Prostate gland (tissue), 2 donors: ENCODE measurements around the gene BAG1. TPM values are rescaled to one million over a fixed set of nuclear protein-coding genes. Genes with fewer than 3 reads are reported as not detected.

Experiments used
- DNase-seq: peaks from one replicate; pipeline ENCODE4 v3.0.0-alpha.2; 2019; ENCODE audit warnings: low spot score
- H3K27ac ChIP-seq, 2 donors: fragments of 200-600 bp; sonication (generic); 2 replicates each; pipeline ENCODE4 v1.5.1; 2017 to 2019
- H3K27me3 ChIP-seq: fragments of 200-600 bp; sonication (generic); replicated peaks from 2 replicates; pipeline ENCODE4 v1.5.1; 2019; ENCODE audit not compliant: insufficient read depth
- H3K36me3 ChIP-seq, 2 donors: fragments of 200-600 bp; sonication (generic); 1 replicate in 1 of 2; 2 replicates in 1 of 2; pipeline versions ENCODE4 v1.5.1 to v1.8.1; 2017 to 2019
- H3K4me1 ChIP-seq: fragments of 200-600 bp; sonication (generic); replicated peaks from 2 replicates; pipeline ENCODE4 v1.5.1; 2019
- H3K4me3 ChIP-seq, 2 donors: fragments of 200-600 bp; sonication (generic); 2 replicates each; pipeline ENCODE4 v1.5.1; 2017 to 2019
- H3K9me3 ChIP-seq: fragments of 200-600 bp; sonication (generic); 2 replicates; pipeline ENCODE4 v1.5.1; 2017
- CTCF ChIP-seq, 4 experiments: fragments of 200-600 bp in 2 of 4; fragments of 450-650 bp in 2 of 4; sonication (generic) in 2 of 4; IDR thresholded peaks; 1 replicate in 3 of 4; 2 replicates in 1 of 4; pipeline ENCODE4 v1.5.1; 2016 to 2019; ENCODE audit warnings: antibody characterized with exemption in 4 of 4, mild to moderate bottlenecking in 2 of 4, moderate library complexity in 2 of 4
- POLR2A ChIP-seq: fragments of 450-650 bp; IDR thresholded peaks from one replicate; pipeline ENCODE4 v1.6.1; 2016; ENCODE audit warnings: antibody characterized with exemption, mild to moderate bottlenecking
- POLR2AphosphoS5 ChIP-seq: sonication (generic); formaldehyde crosslinking; IDR thresholded peaks from one replicate; pipeline ENCODE4 v1.6.1; 2017; ENCODE audit warnings: antibody characterized with exemption
- WGBS: methylation state at CpG from one replicate; pipeline ENCODE4 v1.1.5; 2018; 5-methylcytosine and 5-hydroxymethylcytosine counted together
- intact Hi-C: fragments of 100-400 bp; cut with DNase I; formaldehyde crosslinking; loops from one replicate; pipeline ENCODE4 v1.14.2; 2022
- total RNA-seq, 2 donors: library from RNA; depleted of rRNA; stranded (reverse); fragments of >200 nt; gene quantifications; one replicate each; pipeline ENCODE4 v1.1.0, GENCODE V29; 2016

The BAG1 gene
- total RNA-seq, 2 donors from 2014 or later = 94.9 to 112 TPM

GRCh38 chr9:33202552-33203201, 61.8 kb downstream of the BAG1 start:
- Histone ChIP-seq H3K27me3 (no peaks in the 10 kb centered on the region), H3K4me1 (no peaks in the 10 kb centered on the region), H3K4me3 (no peak overlapping the region), H3K9me3 (no peaks in the 10 kb centered on the region), H3K27ac (peak overlapping the region in 1 of 2 donors; percentile 17), H3K36me3 (no peaks in the 10 kb centered on the region)
- intact Hi-C loops = no loop called here
- no peak for TF ChIP-seq POLR2A
- no peak for TF ChIP-seq POLR2AphosphoS5
- TF ChIP-seq CTCF (IDR thresholded peaks at IDR 0.05) = no peak
- no peak for DNase-seq
- WGBS = 43% methylated on average over 11 of the region's 11 CpGs

Other genes with a start within 250 kb of the BAG1 start
- gene DNAJA1, start 239.4 kb downstream of the BAG1 start, total RNA-seq = 100 to 1,000 TPM in 1 of 2 donors, 10 to 100 TPM in 1; 99.4 to 116 TPM
- 10 to 100 TPM; 18.4 to 19.1 TPM for gene SMU1, start 188.0 kb downstream of the BAG1 start, total RNA-seq
- gene B4GALT1, start 97.4 kb downstream of the BAG1 start, total RNA-seq = 100 to 1,000 TPM; 153 to 185 TPM
- gene SPINK4, start 24.5 kb downstream of the BAG1 start, total RNA-seq = not detected
- 10 to 100 TPM; 48.8 to 84.2 TPM for gene CHMP5, start 341 bp upstream of the BAG1 start, total RNA-seq
- 10 to 100 TPM; 30.8 to 39.5 TPM for gene NFX1, start 25.8 kb upstream of the BAG1 start, total RNA-seq
- gene AQP7, start 137.9 kb upstream of the BAG1 start, total RNA-seq = 1 to 10 TPM in 1 of 2 donors, not detected in 1; 6.4 TPM
- gene AQP3, start 182.9 kb upstream of the BAG1 start, total RNA-seq = 100 to 1,000 TPM; 200 to 327 TPM
- 10 to 100 TPM; 28.6 to 30.9 TPM for gene NOL6, start 209.2 kb upstream of the BAG1 start, total RNA-seq